Fibroblast of villous mesenchyme (primary cell): ENCODE measurements around the gene MADCAM1. TPM values are rescaled to one million over a fixed set of nuclear protein-coding genes. Genes with fewer than 3 reads are reported as not detected.

ENCODE experiments used
- DNase-seq: peaks from one replicate; pipeline ENCODE4 v3.0.0-alpha.2; 2010; ENCODE audit warnings: low read depth
- H3K4me3 ChIP-seq: 2 replicates; pipeline ENCODE4 v1.5.1; 2011; ENCODE audit warnings: low read depth, mild to moderate bottlenecking, low read length
- total RNA-seq: library from RNA; depleted of rRNA; stranded (reverse); fragments of >200 nt; gene quantifications from 2 replicates; pipeline ENCODE4 v1.2.3, GENCODE V29; 2012
- TF ChIP-seq, protein P1 (sequence below): IDR thresholded peaks from 2 replicates; pipeline ENCODE4 v1.5.1; 2012; ENCODE audit warnings: low read depth, mild to moderate bottlenecking, low read length; ENCODE audit not compliant: insufficient read depth

MADCAM1 gene
- total RNA-seq, 1 donor, result under 0.01 TPM

DNA sequence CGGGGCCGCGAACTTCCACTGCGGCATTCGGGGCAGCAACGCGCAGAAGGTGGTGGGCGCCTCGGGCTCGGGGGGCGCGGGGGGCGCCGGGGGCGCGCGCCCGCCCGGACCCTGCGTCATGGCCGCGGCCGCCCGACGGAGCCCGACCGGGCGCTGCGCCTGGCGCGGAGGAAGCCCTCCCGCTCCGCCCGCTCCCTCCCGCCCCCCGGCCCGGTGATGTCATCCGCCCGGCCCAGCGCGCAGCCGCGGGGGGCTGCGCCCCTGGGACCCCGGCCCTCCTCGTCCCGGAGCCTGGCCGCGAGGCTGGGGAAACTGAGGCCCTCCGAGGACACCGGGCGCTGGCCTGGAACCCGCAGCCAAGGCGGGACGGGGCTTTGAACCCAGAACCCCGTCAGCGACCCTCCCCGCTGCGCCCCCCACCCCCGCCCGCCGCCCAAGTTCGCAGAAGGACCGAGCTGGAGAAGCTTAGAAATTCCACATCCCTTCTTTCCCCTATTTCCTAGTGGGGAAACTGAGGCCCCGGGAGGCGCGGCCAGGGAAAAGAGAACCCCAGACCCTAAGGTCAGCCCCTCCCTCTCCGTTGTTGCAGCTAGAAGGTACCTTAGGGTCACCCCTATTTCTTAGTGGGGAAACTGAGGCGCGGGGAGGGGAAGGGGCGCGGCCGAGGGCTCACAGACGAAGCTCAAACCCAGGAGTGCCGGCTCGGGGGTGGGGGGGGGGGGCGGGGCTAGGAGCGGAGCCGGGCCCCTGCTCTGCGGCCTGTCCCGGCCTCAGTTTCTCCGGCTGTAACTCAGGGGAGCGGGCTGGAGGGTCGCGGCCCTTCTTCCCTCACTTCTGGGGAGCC, 35.2 kb upstream of the MADCAM1 start, which contains the start of gene SHC2:
TSS of gene SHC2 (minus strand) at position 157 of the 844 bp plus-strand sequence. CDS start at position 120, 37 bp downstream.
- TF ChIP-seq, protein P1, sequence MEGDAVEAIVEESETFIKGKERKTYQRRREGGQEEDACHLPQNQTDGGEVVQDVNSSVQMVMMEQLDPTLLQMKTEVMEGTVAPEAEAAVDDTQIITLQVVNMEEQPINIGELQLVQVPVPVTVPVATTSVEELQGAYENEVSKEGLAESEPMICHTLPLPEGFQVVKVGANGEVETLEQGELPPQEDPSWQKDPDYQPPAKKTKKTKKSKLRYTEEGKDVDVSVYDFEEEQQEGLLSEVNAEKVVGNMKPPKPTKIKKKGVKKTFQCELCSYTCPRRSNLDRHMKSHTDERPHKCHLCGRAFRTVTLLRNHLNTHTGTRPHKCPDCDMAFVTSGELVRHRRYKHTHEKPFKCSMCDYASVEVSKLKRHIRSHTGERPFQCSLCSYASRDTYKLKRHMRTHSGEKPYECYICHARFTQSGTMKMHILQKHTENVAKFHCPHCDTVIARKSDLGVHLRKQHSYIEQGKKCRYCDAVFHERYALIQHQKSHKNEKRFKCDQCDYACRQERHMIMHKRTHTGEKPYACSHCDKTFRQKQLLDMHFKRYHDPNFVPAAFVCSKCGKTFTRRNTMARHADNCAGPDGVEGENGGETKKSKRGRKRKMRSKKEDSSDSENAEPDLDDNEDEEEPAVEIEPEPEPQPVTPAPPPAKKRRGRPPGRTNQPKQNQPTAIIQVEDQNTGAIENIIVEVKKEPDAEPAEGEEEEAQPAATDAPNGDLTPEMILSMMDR, result no peak
- peak within 1 kb of the TSS; percentile 73 for H3K4me3 ChIP-seq
- no peak for DNase-seq

DNA sequence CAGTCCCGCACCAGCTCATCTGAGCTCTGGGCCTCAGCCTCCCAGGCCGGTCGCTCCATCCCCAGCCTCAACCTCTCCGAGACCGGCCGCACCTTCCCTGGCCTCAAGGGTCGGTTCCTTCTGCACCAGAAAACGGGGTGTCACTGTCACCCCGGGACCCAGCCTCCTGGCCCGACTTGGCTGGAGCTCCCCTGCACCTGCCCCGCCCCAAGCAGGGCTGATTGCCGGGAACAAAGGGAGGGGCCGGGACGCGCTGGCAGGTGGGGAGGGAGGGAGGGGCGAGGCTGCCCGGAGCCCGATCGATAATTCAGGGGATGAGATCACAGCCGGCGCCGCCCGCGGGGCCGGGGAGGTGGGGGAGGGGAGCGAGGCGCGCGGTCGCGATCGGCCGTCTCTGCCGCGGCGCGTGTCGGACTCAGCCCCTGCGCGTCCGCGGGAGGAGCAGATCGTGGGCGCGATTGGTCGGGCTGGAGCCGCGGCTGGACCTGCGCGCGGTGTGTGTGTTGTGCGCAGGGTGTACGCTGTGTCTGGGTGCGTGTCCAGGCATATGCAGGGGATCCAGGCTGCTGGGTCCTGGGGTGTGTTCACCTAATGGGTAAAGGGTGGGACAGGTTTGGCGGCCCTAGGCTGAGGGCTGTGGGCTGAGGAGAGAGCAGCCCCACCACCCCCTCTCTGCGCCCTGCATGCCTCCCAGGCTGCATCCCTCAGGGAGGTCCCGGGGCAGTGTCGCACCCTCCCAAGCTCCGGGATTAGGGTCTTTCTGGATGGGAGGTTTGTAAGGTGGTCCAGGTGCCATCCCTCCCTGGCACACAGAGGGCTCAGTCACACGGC, 34.4 kb upstream of the MADCAM1 start:
- H3K4me3 ChIP-seq, result peak overlapping the region; percentile 23
- TF ChIP-seq, protein P1, result no peak
- DNase-seq, result no peak

DNA sequence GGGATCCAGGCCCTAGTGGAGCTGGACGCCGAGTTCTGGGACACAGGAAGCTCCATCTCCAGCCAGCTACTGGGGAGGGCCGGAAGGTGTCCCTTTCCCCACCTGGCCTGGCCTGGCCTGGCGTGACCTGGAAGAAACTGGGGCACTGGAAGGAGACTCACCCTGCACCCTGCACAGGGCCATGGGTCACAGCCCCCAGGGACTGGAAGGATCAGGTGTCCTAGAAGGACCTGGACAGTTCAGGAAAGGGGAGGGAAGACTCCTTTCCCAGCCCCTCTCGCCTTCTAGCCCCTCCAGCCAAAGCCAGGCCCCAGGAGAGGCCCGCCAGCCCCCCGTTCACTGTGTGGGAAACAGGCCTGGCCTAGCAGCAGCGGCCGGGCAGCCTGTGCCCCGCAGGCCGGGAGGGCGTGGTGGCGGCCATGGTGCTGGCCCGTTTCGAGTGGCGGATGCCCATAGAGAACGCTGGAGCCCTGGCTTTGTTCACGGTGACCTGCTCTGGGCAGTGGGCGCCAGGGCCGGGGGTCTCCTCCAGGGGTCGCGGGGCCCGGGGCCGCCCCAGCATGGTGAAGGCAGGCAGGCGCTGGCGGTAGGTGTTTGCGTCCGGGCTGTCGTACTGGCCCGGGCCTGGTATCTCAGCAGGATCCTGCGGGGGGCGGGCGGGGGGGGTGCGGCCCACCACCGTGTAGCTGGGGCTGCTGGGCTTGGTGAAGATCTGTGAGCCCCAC, 32.6 kb upstream of the MADCAM1 start:
- H3K4me3 ChIP-seq, result no peak overlapping the region
- TF ChIP-seq, protein P1, result no peak
- DNase-seq, result no peak

DNA sequence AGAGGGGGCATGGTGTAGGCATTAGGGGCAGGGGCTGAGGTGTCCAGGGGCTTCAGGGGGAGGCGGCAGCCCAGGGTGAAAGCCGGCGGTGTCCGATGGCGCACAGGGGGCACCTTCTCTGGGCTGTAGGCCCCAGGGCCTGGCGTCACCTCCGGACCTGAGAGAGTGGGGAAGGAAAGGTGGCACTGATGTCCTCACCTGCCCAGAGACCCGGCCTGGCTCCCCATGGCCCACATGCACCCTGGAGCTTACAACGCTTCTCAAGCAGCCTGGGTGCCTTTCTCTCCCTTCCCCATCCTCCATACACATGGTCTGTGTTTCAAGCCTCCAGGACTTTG, 32.1 kb upstream of the MADCAM1 start:
- TF ChIP-seq, protein P1, result no peak
- DNase-seq, result no peak
- H3K4me3 ChIP-seq, result no peak overlapping the region

DNA sequence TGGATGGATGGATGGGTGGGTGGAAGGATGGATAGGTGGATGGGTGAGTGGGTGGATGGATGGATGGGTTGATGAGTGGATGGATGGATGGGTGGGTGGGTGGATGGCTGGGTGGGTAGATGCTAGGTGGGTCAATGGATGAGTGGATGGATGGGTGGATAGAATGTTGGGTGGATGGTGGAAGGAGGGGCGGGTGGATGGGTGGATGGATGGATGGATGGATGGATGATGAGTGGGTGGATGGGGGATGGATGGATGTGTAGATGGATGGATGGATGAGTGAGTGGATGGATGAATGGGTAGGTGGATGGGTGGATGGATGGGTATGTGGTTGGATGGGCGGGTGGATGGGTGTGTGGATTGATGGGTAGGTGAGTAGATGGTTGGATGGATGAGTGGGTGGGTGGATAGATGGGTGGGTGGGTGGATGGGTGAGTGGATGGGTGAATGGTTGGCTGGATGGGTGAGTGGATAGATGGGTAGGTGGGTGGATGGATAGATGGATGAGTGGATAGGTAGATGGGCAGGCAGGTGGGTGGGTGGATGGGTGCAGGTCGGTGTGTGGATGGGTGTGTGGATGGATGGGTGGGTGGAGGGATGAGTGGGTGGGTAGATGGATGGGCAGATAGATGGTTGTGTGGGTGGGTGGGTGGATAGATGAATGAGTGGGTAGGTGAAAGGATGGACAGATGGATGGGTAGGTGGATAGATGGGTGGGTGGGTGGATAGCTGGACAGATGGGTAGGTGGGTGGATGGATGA, 31.1 kb upstream of the MADCAM1 start:
- H3K4me3 ChIP-seq, result no peak overlapping the region
- DNase-seq, result no peak
- TF ChIP-seq, protein P1, result no peak

DNA sequence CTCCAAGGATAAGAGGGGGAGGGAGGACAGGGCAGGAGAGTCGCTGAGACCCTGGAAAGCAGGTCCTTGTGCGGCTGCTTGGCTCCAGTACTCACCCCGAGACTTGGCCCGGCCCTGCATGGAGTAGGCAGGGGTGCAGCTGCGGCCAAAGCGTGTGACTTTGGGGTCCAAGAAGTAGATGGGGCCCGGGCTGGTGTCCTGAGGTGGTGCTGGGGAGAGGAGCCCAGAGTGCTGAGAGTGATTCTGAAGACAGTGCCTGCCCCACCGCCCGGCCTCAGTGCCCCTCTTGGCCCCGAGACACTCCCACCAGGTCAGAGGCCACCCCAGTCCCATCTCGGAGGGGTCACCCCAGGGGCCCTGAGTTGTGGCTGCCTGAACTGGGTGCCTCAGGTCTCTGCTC, 28.7 kb upstream of the MADCAM1 start:
- H3K4me3 ChIP-seq, result no peak overlapping the region
- no peak for DNase-seq
- TF ChIP-seq, protein P1, result no peak
